WERI-Rb-1 (cell line): ENCODE measurements around the gene ANAPC5.
"Not testable (repeated sequence)": the region's sequence is repeated elsewhere in the genome, so short reads cannot be mapped to it uniquely, and the experiment has no call there.

Source experiments
- DNase-seq: peaks from one replicate; pipeline ENCODE4 v3.0.0-alpha.2; 2020
- H3K27ac ChIP-seq: fragments of 250-450 bp; sonication (Bioruptor Pico); 2 replicates; pipeline ENCODE4 v1.5.1; 2020; ENCODE audit warnings: mild to moderate bottlenecking, moderate library complexity
- H3K27me3 ChIP-seq: fragments of 250-450 bp; sonication (Bioruptor Pico); 2 replicates; pipeline ENCODE4 v1.5.1; 2021; ENCODE audit warnings: mild to moderate bottlenecking, low read depth, moderate library complexity; ENCODE audit not compliant: insufficient read depth, severe bottlenecking
- H3K36me3 ChIP-seq: fragments of 250-450 bp; sonication (Bioruptor Pico); 2 replicates; pipeline ENCODE4 v1.5.1; 2020; ENCODE audit warnings: mild to moderate bottlenecking, moderate library complexity
- H3K4me3 ChIP-seq: 2 replicates; pipeline ENCODE4 v1.5.1; 2011; ENCODE audit warnings: low read depth, mild to moderate bottlenecking, control low read depth, low read length
- H3K9me3 ChIP-seq: fragments of 250-450 bp; sonication (Bioruptor Pico); 2 replicates; pipeline ENCODE4 v1.5.1; 2021; ENCODE audit warnings: mild to moderate bottlenecking, moderate library complexity; ENCODE audit not compliant: severe bottlenecking
- TF ChIP-seq, protein P1 (sequence below): IDR thresholded peaks from 2 replicates; pipeline ENCODE4 v1.5.1; 2011; ENCODE audit warnings: low read depth, mild to moderate bottlenecking, control low read depth, inconsistent platforms, low read length

Gene ANAPC5

DNA sequence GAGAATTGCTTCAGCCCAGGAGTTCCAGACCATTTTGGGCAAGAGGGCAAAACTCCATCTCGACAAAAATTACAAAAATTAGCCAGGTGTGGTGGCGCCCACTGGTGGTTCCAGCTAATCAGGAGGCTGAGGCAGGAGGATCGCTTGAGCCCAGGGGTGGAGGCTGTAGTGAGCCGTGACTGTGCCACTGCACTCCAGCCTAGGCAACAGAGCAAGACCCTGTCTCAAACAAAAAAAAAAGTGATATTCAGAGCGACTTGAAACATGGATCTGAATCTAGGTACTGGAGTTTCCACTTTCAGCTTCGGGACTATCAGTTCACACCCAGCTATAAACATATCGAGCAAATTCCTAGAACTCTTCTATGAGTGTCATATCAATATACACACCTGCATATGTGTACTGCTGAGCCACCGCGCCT lies 31.4 kb upstream of the ANAPC5 start:
- DNase-seq = no peak
- TF ChIP-seq, protein P1, sequence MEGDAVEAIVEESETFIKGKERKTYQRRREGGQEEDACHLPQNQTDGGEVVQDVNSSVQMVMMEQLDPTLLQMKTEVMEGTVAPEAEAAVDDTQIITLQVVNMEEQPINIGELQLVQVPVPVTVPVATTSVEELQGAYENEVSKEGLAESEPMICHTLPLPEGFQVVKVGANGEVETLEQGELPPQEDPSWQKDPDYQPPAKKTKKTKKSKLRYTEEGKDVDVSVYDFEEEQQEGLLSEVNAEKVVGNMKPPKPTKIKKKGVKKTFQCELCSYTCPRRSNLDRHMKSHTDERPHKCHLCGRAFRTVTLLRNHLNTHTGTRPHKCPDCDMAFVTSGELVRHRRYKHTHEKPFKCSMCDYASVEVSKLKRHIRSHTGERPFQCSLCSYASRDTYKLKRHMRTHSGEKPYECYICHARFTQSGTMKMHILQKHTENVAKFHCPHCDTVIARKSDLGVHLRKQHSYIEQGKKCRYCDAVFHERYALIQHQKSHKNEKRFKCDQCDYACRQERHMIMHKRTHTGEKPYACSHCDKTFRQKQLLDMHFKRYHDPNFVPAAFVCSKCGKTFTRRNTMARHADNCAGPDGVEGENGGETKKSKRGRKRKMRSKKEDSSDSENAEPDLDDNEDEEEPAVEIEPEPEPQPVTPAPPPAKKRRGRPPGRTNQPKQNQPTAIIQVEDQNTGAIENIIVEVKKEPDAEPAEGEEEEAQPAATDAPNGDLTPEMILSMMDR = 0 out of 2 replicates have a peak, but pooled peaks have one; percentile 26
- Histone ChIP-seq H3K27me3 (no peaks in the 10 kb centered on the region), H3K4me3 (no peak overlapping the region), H3K36me3 (no peaks in the 10 kb centered on the region), H3K27ac (no peak overlapping the region), H3K9me3 (no peaks in the 10 kb centered on the region)

DNA sequence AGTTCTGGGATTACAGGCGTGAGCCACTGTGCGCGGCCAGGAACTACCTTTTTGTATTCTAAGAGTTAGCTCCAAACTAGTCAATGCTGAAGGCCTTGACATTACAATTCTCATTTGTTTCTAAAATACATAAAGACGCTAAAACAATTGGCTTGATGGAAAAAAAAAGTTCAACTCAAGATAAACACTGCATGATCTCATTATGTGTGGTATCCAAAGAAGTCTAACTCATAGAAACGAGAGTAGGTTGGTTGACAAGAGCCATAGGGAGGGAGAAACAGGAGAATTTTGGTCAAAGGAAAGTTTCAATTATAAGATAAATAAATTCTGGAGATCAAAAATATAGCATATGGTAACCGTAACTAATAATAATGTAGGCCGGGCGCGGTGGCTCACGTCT lies 27.7 kb upstream of the ANAPC5 start:
- TF ChIP-seq, protein P1 = no peak
- Histone ChIP-seq H3K9me3 (peaks cover 2% of the 10 kb centered on the region), H3K4me3 (no peak overlapping the region), H3K27ac (no peak overlapping the region), H3K36me3 (no peaks in the 10 kb centered on the region), H3K27me3 (no peaks in the 10 kb centered on the region)
- no peak for DNase-seq

DNA sequence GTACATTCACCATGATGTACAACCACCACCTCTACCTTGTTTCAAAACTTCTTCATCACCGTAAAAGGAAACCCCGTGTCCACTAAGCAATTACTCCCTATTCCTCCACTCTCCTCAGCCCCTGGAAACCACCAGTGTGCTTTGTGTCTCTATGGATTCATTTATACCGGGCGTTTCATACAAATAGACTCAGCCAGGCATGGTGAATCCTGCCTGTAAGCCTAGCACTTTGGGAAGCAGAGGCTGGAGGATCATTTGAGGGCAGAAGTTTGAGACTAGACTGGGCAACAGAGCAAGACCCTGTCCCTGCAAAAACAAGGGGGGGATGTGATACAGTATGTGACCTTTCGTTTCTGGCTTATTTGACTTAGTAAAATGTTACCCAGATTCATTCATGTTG lies 26.5 kb upstream of the ANAPC5 start:
- no peak for DNase-seq
- Histone ChIP-seq H3K27me3 (no peaks in the 10 kb centered on the region), H3K9me3 (peaks cover 3% of the 10 kb centered on the region), H3K36me3 (no peaks in the 10 kb centered on the region), H3K4me3 (no peak overlapping the region), H3K27ac (no peak overlapping the region)
- TF ChIP-seq, protein P1 = no peak

DNA sequence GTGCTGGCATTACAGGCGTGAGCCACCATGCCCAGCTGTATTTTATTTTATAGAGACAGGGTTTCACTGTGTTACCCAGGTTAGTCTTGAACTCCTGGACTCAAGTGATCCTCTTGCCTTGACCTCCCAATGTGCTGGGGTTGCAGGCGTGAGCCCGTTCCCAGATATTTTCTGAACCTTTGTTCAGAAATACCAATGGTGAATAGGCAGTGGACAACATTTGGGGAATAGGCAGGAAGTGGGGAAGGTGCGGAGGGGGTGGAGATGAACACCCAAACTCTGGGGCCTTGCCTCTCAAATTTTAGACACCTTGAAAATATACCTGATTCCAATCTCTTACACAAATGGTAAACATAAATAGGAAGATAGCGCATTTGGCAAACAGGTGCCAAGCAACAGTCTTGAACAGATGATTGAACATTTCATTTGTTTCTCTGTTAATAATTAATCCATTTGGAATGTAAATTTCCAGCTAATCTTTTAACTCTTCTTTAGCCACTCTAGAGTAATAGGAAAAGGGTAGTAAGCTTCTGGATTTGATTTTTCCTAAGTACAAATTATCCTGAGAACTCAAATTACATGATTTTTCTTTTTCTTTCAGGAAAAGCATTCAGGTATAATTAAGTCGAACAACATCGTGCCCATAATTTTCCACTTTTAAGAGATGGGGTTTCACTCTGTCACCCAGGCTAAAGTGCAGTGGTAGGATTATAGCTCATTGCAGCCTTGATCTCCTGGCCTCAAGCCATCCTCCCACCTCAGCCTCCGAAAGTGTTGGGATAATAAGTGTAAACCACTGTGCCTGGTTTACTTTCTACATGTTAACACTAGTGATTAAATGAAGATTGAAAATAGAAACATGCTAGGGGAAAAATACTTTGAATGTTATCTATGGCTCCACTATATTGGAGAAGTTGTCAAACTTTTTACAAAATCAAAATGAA lies 24.8 kb upstream of the ANAPC5 start:
- no peak overlapping the region for H3K27ac ChIP-seq
- TF ChIP-seq, protein P1 = no peak
- H3K9me3 ChIP-seq = peaks cover 3% of the 10 kb centered on the region
- no peaks in the 10 kb centered on the region for H3K27me3 ChIP-seq
- no peak for DNase-seq
- no peak overlapping the region for H3K4me3 ChIP-seq
- H3K36me3 ChIP-seq = no peaks in the 10 kb centered on the region

DNA sequence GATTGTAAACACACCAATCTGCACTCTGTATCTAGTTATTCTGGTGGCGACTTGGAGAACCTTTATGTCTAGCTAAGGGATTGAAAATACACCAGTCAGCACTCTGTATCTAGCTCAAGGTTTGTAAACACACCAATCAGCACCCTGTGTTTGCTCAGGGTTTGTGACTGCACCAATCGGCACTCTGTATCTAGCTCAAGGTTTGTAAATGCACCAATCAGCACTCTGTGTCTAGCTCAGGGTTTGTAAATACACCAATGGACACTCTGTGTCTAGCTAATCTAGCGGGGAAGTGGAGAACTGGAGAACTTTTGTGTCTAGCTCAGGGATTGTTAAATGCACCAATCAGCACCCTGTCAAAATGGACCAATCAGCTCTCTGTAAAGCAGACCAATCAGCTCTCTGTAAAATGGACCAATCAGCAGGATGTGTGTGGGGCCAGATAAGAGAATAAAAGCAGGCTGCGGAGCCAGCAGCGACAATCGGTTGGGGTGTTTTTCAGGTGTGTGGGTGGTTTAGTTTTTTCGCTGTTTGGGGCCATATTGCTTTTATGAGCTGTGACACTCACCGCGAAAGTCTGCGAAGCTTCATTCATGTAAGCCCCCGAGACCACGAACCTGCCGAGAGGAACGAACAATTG lies 22.9 kb upstream of the ANAPC5 start:
- H3K27me3 ChIP-seq, H3K27ac ChIP-seq, H3K9me3 ChIP-seq, DNase-seq, H3K36me3 ChIP-seq, H3K4me3 ChIP-seq: not testable (repeated sequence)

DNA sequence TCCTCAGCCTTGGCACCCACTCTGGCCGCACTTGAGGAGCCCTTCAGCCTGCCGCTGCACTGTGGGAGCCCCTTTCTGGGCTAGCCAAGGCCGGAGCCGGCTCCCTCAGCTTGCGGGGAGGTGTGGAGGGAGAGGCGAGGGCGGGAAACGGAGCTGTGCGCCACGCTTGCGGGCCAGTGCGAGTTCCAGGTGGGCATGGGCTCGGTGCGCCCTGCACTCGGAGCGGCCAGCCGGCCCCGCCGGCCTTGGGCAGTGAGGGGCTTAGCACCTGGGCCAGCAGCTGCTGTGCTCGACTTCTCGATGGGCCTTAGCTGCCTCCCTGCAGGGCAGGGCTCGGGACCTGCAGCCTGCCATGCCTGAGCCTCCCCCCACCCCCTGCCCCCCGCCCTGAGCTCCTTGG lies 22.1 kb upstream of the ANAPC5 start:
- DNase-seq, H3K36me3 ChIP-seq, H3K27me3 ChIP-seq, H3K9me3 ChIP-seq, H3K27ac ChIP-seq, H3K4me3 ChIP-seq: not testable (repeated sequence)
